Upper lobe of left lung (tissue), 4 donors: Measurements from ENCODE around the gene C1orf159.

ENCODE experiments used
- POLR2A ChIP-seq, 4 donors: fragments of 450-650 bp; IDR thresholded peaks; one replicate each; pipeline ENCODE4 v1.5.1; 2016 to 2017; ENCODE audit warnings: antibody characterized with exemption in 4 of 4, mild to moderate bottlenecking in 2 of 4
- TF ChIP-seq, protein P1 (sequence below), 6 experiments: fragments of 450-650 bp in 4 of 6; fragments of 200-600 bp in 2 of 6; sonication (generic) in 2 of 6; IDR thresholded peaks; one replicate each; pipeline ENCODE4 v1.5.1; 2016 to 2019; ENCODE audit warnings: antibody characterized with exemption in 6 of 6

DNA sequence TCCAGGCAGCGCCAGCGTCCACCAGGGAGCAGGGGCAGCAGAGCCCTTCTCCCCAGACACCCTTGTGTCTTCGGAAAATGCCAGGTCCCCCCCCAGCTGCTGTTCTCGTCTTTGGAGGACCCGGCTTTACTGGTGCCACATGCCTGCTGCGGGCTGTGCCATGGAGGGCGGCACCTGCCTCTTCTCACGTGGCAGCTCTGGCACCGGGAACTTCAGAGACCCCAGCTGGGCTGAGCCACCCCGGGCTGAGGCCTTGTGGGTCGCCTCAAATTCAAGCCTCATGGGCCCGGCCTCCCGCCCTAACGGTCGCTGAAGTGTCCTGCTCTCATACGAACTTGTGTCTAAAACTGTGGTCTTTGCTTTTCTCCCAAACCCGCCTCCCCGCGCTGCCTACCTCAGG lies 27.0 kb upstream of the C1orf159 start:
- TF ChIP-seq POLR2A (IDR thresholded peaks at IDR 0.05), result no peak
- TF ChIP-seq, protein P1, sequence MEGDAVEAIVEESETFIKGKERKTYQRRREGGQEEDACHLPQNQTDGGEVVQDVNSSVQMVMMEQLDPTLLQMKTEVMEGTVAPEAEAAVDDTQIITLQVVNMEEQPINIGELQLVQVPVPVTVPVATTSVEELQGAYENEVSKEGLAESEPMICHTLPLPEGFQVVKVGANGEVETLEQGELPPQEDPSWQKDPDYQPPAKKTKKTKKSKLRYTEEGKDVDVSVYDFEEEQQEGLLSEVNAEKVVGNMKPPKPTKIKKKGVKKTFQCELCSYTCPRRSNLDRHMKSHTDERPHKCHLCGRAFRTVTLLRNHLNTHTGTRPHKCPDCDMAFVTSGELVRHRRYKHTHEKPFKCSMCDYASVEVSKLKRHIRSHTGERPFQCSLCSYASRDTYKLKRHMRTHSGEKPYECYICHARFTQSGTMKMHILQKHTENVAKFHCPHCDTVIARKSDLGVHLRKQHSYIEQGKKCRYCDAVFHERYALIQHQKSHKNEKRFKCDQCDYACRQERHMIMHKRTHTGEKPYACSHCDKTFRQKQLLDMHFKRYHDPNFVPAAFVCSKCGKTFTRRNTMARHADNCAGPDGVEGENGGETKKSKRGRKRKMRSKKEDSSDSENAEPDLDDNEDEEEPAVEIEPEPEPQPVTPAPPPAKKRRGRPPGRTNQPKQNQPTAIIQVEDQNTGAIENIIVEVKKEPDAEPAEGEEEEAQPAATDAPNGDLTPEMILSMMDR (IDR thresholded peaks at IDR 0.05), result no peak
